Retinal pigment epithelial cell (primary cell): ENCODE data around the gene KDM5C.

Experiments
- DNase-seq: peaks from one replicate; pipeline ENCODE4 v3.0.0-alpha.2; 2010; ENCODE audit warnings: low read depth
- H3K4me3 ChIP-seq: 2 replicates; pipeline ENCODE4 v1.5.1; 2011; ENCODE audit warnings: mild to moderate bottlenecking, low read length, control low read depth, moderate library complexity
- TF ChIP-seq, protein P1 (sequence below): conservative IDR thresholded peaks from 2 replicates; pipeline ENCODE4 v1.5.1; 2011; ENCODE audit warnings: low read depth, low read length, control low read depth, inconsistent platforms

Gene KDM5C

DNA sequence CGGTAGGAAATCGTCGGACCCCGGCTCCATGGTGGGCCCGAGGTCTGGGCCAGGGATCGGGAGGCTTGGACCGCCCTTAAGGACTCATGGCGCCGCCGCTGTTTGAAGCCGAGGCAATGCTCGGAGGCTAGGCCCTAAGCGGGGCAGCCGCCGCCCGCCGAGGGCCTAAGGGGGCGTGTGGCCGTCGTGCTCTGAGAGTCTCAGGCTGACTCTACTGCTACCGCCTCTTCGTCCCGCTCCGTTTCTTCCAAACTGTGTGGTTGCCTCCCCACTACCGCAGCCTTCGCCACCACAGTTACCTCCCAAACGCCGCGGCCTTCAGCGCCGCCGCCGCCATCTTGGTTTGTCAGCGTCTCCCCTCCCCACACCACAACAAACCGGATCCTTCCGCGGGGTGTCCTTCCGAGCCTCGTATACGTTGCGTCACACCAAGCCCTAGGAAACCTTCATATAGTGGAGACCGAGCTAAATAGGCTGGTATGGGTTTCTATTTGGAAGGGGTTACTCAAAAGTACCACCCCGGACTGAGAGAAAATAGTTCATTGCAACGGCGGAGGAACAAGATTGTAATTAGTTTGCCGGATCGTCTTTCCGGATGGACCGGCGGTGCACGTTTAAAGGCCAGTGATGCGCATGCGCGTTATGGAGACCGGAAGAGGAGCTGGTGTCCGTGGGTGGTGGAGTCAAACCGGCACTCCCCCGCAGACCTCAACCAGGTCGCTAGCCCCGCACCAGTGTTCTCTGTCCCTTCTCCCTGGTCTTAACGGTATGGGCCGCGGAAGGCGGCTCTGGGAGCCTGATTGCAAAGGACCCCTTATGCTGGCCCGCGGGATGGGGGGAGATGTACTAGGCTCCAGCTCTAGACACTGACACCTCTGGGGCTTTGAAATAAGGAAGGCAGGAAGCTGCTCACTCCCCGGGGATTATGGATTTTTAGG is at the start of gene KDM5C:
KDM5C (minus strand) TSS at position 348 of the 938 bp plus-strand sequence; CDS start at position 30, 318 bp downstream.
- TF ChIP-seq, protein P1, sequence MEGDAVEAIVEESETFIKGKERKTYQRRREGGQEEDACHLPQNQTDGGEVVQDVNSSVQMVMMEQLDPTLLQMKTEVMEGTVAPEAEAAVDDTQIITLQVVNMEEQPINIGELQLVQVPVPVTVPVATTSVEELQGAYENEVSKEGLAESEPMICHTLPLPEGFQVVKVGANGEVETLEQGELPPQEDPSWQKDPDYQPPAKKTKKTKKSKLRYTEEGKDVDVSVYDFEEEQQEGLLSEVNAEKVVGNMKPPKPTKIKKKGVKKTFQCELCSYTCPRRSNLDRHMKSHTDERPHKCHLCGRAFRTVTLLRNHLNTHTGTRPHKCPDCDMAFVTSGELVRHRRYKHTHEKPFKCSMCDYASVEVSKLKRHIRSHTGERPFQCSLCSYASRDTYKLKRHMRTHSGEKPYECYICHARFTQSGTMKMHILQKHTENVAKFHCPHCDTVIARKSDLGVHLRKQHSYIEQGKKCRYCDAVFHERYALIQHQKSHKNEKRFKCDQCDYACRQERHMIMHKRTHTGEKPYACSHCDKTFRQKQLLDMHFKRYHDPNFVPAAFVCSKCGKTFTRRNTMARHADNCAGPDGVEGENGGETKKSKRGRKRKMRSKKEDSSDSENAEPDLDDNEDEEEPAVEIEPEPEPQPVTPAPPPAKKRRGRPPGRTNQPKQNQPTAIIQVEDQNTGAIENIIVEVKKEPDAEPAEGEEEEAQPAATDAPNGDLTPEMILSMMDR: no peak
- peak; percentile 77 for DNase-seq
- peak within 1 kb of the TSS; percentile 97 for H3K4me3 ChIP-seq

DNA sequence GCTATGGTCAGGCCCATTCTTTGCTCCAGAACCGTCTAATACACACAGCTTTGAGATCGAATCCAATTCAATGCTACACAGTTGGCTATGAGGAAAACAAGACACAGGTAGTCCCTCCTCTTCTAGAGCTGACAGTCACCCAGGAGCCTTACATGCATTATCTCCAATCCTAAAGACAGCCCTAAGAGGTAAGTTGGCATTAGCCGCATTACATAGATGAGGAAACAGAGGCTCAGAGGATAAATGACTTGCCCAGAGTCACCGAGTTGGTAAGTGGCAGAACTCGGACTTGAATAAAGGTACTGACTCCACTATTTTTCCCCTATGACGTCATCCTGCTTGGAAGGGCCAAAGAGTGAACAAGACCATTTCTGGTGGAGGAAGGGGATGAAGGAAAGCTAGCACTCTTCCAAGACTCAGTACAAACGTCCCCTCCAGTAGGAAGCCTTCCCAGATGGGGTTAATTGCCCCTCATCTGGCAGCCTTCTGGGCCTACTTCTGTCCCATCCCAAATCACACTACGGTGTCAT is 47.9 kb upstream of the KDM5C start:
- TF ChIP-seq, protein P1: no peak
- DNase-seq: no peak
- no peak overlapping the region for H3K4me3 ChIP-seq

DNA sequence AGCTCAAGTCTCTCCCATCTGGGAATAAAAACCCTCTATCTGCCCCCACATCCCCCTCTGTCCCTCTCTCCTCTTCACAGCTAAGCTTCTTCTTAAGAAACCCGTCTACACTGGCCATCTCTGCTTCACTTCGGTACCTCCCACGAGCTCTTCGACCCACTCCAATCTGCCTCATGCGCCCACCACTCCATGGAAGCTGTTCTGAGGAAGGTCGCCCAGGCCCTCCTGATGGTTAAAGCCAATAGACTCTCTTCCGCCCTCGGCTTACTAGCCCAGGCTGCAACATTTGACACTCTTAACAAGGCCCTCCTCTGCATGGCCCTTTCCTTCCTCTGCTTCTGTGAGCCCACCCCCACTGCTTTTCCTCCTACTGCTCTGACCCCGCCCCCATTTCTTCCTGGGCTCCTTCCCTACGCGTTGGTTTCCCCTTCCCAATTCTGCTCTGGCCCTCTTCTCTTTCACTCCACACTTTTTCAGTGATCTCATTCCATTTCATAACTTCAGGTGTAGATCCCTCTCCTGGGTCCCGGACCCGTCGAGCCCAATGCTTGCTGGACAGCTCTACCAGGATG is 44.6 kb upstream of the KDM5C start:
- no peak for DNase-seq
- TF ChIP-seq, protein P1: no peak
- no peak overlapping the region for H3K4me3 ChIP-seq

DNA sequence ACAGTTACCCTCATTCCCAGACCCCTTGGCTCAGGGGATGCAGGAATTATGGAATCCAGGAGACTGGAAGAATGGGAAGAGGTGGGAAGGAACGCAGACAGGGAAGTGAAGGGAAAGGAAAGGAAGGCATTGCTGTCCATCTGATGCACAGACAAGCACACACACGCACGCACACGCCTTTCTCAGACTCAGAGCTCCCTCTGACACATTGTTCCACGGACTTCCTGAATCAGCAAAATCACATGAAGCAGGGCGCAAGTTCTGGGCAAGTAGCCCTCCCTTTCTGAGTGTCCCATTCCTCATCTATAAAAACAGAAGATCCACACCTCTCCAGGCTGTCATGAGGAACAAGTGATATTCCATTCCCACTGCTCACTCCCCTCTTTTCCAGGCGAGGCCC is 43.2 kb upstream of the KDM5C start:
- TF ChIP-seq, protein P1: no peak
- DNase-seq: no peak
- H3K4me3 ChIP-seq: no peak overlapping the region

DNA sequence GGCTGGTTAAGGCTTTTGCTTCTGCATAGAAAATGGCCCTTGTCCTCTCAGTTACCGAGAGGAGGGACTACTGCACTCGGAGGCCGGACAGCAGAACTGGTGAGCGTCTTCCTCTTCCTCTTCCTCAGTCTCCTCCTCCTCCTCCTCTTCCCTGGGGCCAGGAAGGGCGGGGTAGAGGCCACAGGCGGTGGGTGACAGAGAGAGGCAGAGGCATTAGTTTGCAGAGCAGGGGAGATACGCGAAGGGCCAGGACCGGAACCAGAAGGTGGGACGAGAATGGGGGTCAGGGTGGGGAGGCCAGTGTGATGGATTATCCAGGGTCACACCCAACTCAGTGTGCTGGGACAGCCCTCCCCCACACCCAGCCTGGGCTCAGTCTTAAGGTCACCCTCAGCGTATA is 41.9 kb upstream of the KDM5C start:
- TF ChIP-seq, protein P1: no peak
- DNase-seq: no peak
- H3K4me3 ChIP-seq: no peak overlapping the region

DNA sequence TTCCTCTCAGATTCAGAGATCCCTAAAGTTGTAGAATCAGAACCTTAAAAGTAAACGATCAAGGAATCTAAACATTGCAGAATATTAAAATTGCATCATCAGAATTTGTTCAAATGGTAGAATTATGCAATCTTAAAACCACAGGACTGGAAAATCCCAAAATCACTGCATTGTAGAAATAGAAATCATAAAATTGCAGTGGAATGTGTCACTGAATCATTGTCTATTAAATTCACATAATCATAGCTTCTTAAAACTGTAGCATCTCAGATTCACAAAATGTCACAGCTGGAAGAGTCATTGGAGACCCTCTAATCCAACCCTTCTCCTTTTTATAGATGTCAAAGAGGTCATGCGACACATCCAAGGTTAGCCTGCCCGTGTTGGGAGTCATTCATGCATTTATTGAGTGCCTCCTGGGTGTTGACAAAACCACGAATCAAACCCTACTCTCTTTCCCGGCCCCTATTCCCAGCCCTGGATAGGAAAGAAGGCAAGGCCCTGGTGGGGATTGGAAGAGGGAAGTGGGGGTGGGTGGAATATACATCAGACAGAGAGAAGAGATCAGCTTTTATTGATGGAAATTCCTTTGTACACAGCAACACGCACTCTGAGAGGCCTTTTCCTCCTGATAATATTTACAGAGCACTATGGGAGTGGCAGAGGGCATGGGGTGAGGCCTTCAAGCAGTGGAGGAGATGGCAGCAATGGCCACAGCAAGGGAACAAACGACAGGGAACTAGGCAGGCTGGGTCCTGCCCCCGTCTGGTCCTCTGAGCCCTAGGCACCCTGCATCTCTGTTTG is 41.0 kb upstream of the KDM5C start:
- no peak overlapping the region for H3K4me3 ChIP-seq
- DNase-seq: no peak
- TF ChIP-seq, protein P1: no peak
